ENCODE data around the gene ELL.

Gene ELL

GRCh38 chr19:18450931-18451836 is 70.7 kb downstream of the ELL start:
- in situ Hi-C loops (cut with MboI; ENCODE audit: low sequenced_read_pairs) = loop anchor here (10.0 to 25.0 kb wide), 2 partner anchors 404 to 536 kb away; no protein-coding TSS in a partner anchor

- in situ Hi-C loops (cut with MboI; ENCODE audit: low sequenced_read_pairs) = loop anchor here (10.0 to 25.0 kb wide), 2 partner anchors 405 to 537 kb away; no protein-coding TSS in a partner anchor
These were observed 71.6 kb downstream of the ELL start for GRCh38 chr19:18450021-18450930.

- in situ Hi-C loops (cut with MboI; ENCODE audit: low sequenced_read_pairs) = no loop called here
These were observed 72.3 kb downstream of the ELL start for GRCh38 chr19:18449552-18449951.

- in situ Hi-C loops (cut with MboI; ENCODE audit: low sequenced_read_pairs) = no loop called here
These were observed 75.0 kb downstream of the ELL start for GRCh38 chr19:18446811-18447359.

GRCh38 chr19:18446145-18446810 is 75.6 kb downstream of the ELL start:
- in situ Hi-C loops (cut with MboI; ENCODE audit: low sequenced_read_pairs) = no loop called here

- in situ Hi-C loops (cut with MboI; ENCODE audit: low sequenced_read_pairs) = no loop called here
These were observed 76.5 kb downstream of the ELL start for GRCh38 chr19:18445262-18445948.

GRCh38 chr19:18444513-18444912 is 77.4 kb downstream of the ELL start:
- in situ Hi-C loops (cut with MboI; ENCODE audit: low sequenced_read_pairs) = no loop called here

- in situ Hi-C loops (cut with MboI; ENCODE audit: low sequenced_read_pairs) = no loop called here
These were observed 78.0 kb downstream of the ELL start for GRCh38 chr19:18443831-18444230.

- in situ Hi-C loops (cut with MboI; ENCODE audit: low sequenced_read_pairs) = no loop called here
These were observed 78.5 kb downstream of the ELL start for GRCh38 chr19:18443406-18443805.

GRCh38 chr19:18442941-18443340 is 78.9 kb downstream of the ELL start:
- in situ Hi-C loops (cut with MboI; ENCODE audit: low sequenced_read_pairs) = no loop called here

GRCh38 chr19:18441804-18442788 is 79.8 kb downstream of the ELL start:
- in situ Hi-C loops (cut with MboI; ENCODE audit: low sequenced_read_pairs) = no loop called here

- in situ Hi-C loops (cut with MboI; ENCODE audit: low sequenced_read_pairs) = no loop called here
These were observed 80.7 kb downstream of the ELL start for GRCh38 chr19:18440936-18441803.

GRCh38 chr19:18440415-18440877 is 81.4 kb downstream of the ELL start:
- in situ Hi-C loops (cut with MboI; ENCODE audit: low sequenced_read_pairs) = no loop called here

GRCh38 chr19:18439910-18440237 is 82.0 kb downstream of the ELL start:
- in situ Hi-C loops (cut with MboI; ENCODE audit: low sequenced_read_pairs) = no loop called here

GRCh38 chr19:18439025-18439909 is 82.6 kb downstream of the ELL start:
- in situ Hi-C loops (cut with MboI; ENCODE audit: low sequenced_read_pairs) = no loop called here

GRCh38 chr19:18438331-18439024 is 83.4 kb downstream of the ELL start:
- in situ Hi-C loops (cut with MboI; ENCODE audit: low sequenced_read_pairs) = no loop called here
